Stimulated activated CD8-positive, alpha-beta memory T cell treated with anti-CD3 and anti-CD28 coated beads, Interleukin-12 subunit alpha, Interleukin-12 subunit beta, amount 100 ng/mL, for 4 hours (primary cell): ENCODE data around the gene UFSP1.

ENCODE experiments used
- DNase-seq: peaks from one replicate; pipeline ENCODE4 v3.0.0-alpha.2; 2020; ENCODE audit warnings: low read depth

UFSP1 gene

DNA sequence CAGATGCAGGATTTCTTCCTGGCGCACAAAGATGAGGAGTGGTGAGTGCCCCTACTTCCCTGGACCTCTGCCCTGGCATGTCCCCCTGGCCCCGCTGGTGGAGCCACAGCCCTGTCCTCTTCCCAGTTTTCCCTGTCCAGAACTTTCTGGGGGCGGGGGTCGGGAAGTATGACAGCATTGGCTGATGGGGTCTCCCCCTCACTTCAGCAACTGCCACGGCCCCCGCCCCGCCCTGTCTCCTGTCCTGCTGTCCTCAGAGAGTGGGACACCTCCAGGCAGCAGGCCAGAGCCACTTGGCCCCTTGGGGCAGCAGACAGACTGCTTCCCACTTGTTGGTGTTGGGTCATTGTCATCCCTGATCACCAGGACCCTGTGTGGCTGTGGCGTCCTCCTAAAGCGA lies 7.3 kb downstream of the UFSP1 start:
- no peak for DNase-seq

DNA sequence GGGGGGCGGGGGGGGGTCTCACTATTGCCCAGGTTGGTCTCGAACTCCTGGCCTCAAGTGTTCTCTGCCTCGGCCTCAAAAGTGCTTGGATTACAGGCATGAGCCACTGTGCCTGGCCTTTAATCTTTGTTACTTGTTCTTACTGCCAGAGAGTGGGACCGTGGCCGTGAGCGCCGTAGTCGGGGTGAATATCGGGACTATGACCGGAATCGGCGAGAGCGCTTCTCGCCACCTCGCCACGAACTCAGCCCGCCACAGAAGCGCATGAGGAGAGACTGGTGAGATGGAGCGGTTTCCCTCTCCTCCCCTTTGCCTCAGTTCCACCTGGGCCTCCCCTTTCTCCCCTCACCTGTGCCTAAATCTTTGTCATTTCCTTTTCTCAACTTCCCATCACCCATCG lies 8.4 kb downstream of the UFSP1 start:
- DNase-seq, result no peak

DNA sequence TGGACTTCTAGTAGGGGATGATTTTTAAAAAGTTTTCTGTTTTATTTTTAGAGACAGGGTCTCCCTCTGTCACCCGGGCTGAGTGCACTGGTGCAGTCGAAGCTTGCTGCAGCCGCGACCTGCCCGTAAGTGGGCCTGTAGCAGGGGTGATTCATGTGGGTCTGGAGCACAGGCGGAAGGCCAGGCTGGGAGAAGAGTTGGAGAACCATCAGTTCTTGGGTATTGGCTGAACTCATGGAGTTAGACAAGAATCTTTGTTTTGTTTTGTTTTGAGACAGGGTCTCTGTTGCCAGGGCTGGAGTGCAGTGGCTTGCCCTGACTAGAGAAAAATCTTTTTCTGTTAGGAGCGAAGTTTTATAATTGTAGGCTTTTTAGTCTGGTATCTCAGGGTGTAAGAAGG lies 8.9 kb downstream of the UFSP1 start:
- no peak for DNase-seq

- no peak for DNase-seq
Observed at GRCh38 chr7:100879685-100880261, 9.7 kb downstream of the UFSP1 start.

GRCh38 chr7:100878685-100879084 lies 10.8 kb downstream of the UFSP1 start:
- DNase-seq, result no peak

GRCh38 chr7:100878013-100878412 lies 11.5 kb downstream of the UFSP1 start:
- no peak for DNase-seq

DNA sequence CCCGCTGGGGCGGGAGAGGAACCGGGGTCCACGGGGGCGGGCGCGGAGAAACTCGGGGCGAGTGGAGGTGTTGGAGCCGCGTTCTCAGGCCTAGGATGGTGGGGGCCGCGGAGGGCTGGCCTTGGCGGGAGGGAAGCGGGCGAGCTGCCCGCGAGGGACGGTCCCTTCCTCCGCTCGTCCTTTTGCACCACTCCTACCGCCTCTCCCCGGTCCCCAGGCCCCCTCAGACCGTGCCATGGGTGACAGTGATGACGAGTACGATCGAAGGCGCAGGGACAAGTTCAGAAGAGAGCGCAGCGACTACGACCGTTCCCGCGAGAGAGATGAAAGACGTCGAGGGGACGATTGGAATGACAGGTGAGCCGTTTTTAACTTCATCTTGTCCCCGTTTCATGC lies 14.2 kb downstream of the UFSP1 start:
- no peak for DNase-seq

- DNase-seq, result peak; percentile 97
Observed at GRCh38 chr7:100874577-100875355, 14.7 kb downstream of the UFSP1 start, which contains the start of gene SRRT. Gene SRRT (plus strand): TSS chr7:100875103. CDS start chr7:100875591, 488 bp downstream.

- no peak for DNase-seq
Observed at GRCh38 chr7:100874300-100874576, 15.3 kb downstream of the UFSP1 start.

DNA sequence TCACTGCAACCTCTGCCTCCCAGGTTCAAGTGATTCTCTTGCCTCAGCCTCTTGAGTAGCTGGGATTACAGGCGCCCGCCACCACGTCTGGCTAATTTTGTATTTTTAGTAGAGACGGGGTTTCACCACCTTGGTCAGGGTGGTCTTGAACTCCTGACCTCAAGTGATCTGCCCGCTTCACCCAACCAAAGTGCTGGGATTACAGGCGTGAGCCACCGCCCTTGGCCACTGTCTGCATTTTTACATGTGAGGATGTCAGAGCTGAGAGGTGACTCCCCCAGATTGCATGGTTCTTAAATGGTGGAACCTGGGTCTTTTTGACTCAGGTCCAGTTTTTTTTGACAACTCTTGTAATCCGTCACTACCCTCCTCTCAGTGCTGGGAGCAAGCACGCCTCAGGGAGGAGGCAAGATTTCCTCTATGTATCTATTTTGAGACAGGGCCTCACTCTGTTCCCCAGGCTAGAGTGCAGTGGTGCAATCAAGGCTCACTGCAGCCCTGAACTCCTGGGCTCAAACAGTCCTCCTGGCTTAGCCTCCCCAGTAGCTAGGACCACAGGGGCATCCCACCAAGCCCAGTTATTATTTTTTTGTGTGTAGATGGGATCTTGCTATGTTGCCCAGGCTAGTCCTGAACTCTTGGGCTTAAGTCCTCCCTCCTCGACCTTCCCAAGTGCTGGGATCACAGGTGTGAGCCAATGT lies 15.8 kb downstream of the UFSP1 start:
- DNase-seq, result no peak

- no peak for DNase-seq
Observed at GRCh38 chr7:100867776-100868485, 21.6 kb downstream of the UFSP1 start.

DNA sequence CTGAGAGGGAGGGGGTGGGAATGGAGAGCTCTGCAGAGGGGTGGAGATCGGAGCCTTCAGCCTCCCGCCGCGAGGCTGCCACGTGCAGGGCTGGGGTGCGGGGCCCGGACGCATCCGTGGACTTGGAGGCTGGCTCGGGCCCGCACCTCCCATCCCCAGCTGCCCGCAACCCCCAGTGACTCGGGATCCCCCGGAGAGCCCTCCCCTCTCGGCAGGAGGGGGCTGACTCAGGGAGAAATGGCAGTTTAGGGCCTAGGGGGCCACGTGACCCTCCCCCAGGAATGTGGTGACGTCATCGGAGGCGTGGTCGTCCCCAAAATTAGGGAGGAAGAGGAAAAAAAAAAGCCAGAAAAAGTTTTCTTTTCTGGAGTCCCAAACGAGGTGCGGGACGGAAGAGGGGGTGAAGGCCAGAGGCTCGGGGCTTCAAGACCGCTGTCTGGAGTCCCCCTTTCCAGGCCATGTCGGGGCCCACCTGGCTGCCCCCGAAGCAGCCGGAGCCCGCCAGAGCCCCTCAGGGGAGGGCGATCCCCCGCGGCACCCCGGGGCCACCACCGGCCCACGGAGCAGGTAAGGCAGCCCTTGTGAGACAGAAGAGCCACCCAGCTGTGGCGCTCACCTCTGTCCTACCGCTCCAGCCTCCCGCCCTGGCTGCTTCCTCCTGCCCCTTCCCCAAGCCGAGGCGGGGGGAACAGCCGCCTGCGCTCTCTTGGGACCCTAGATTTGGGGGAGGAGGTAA lies 22.3 kb downstream of the UFSP1 start, which contains the start of gene TRIP6:
TRIP6 (plus strand) TSS at position 348 of the 736 bp plus-strand sequence; CDS start at position 459, 111 bp downstream.
- DNase-seq, result no peak

GRCh38 chr7:100866729-100867039 lies 22.8 kb downstream of the UFSP1 start:
- DNase-seq, result no peak

DNA sequence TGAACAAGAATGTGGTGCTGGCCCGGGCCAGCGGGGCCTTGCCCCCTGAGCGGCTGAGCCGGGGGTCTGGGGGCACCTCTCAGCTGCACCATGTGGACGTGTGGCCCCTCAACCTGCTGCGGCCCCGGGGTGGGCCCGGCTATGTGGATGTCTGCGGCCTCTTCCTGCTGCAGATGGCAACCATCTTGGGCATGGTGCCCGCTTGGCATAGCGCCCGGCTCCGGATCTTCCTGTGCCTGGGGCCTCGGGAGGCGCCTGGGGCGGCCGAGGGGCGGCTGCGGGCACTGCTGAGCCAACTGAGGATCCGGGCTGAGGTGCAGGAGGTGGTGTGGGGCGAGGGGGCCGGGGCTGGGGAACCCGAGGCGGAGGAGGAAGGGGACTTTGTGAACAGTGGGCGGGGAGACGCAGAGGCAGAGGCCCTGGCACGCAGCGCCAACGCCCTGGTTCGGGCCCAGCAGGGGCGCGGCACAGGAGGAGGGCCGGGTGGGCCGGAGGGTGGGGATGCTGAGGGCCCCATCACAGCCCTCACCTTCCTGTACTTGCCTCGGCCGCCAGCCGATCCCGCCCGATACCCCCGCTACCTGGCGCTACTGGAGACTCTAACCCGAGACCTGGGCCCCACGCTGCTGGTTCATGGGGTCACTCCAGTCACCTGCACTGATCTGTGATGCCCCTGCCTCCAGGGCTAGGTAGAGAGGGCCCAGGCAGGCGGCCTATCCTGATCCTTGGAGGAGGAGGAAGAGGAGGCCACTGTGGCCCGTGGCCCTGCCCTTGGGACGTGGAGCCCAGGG lies 23.4 kb downstream of the UFSP1 start:
- DNase-seq, result no peak

DNA sequence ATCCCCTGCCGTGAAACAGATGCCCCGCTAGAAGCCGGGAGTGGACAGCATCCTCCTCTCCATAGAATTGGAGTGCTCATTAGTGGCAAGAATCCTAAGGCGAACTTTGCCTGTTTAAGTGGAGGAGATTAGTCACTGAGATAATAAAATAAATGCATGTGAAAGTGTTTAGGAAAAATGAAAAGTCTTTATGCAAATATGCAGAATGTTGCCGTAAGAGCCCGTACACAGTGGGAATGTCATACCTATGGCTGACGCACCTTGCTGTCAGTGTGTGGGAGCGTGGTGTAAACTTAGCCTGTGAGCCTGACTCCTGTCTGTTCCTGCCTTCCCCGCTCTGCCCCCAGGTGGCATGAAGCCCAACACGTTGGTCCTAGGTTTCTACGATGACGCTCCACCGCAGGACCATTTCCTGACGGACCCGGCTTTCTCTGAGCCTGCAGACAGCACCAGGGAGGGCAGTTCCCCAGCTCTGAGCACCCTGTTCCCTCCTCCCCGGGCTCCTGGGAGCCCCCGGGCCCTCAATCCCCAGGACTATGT lies 24.1 kb downstream of the UFSP1 start:
- DNase-seq, result no peak

DNA sequence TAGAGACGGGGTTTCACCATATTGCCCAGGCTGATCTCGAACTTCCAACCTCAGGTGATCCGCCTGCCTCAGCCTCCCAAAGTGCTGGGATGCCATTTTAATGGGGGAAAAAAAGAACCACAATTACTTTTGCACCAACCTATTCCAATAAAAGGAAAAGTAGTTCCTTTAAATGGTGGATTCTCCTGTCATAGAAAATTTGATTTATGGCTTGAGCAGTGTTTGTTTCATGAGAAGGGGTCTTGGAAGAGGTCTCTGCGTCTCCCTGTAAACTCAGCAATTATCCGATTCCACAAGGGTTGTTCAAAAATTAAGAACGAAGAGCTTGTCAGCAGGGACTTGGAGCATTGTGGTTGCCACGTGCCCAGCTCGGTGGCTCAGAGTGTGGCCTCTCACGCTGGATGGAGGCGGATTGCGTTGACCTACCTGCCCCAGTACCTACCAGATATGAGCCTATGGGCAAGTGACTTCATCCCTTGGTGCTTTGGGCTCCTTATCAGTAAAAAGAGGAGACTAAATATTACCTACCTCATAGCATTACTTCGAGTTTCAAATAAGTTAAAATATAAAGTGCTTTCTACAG lies 25.2 kb downstream of the UFSP1 start:
- no peak for DNase-seq

- no peak for DNase-seq
Observed at GRCh38 chr7:100863406-100863950, 26.0 kb downstream of the UFSP1 start.

DNA sequence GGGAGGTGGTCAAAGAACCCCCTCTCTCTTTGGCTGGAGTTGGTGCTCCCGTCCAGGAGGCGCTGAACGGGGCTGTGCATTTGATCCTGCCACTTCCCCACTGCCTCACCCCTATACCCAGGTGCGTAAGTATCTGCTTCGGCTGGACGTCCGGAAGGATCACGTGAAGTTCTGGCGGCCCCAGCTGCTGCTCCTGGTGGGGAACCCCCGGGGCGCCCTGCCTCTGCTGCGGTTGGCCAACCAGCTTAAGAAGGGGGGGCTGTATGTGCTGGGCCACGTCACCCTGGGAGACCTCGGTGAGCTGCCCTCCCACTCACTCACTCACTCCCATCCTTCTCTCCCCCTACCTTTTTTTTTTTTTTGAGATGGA lies 27.9 kb downstream of the UFSP1 start:
- DNase-seq, result no peak

DNA sequence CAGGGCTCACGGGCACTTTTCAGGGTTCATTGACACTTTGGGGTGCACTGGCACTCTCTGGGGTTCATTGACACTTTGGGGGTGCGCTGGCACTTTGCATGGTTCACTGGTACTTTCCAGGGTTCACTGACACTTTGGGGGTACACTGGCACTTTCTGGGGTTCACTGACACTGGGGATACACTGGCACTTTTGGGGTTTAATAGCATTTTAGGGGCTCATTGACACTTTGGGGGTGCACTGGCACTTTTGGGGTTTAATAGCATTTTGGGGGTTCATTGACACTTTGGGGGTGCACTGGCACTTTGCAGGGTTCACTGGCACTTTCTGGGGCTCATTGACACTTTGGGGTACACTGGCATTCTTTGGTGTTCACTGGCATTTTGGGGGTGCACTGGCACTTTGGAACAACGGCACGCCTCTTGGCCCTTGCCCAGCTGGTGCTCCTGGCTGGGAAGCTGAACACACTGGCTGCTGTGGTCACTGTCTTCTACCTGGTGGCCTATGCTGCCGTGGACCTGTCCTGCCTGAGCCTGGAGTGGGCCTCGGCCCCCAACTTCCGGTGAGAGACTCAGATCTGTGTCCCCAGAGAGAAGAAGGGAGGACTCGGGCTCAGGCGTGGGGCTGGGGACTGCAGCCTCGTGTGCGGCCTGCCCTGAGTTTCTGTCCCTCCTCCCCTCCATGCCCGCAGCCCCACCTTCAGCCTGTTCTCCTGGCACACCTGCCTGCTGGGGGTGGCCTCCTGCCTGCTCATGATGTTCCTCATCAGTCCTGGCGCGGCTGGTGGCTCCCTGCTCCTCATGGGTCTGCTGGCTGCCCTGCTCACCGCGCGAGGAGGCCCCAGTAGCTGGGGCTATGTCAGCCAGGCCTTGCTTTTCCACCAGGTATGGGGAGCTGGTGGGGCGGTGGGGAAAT lies 28.6 kb downstream of the UFSP1 start:
- DNase-seq, result no peak
